Ascending aorta (tissue), 2 donors: ENCODE results near the gene MUC6. TPM values are rescaled to one million over a fixed set of nuclear protein-coding genes. Genes with fewer than 3 reads are reported as not detected.

Experiments used
- DNase-seq, 2 donors: peaks; one replicate each; pipeline ENCODE4 v3.0.0-alpha.2; 2019; ENCODE audit warnings: low spot score in 2 of 2
- H3K27ac ChIP-seq, 2 donors: fragments of 200-600 bp; sonication (generic); one replicate each; pipeline ENCODE4 v1.5.1; 2016 to 2017; ENCODE audit warnings: mild to moderate bottlenecking in 1 of 2
- H3K27me3 ChIP-seq: fragments of 200-600 bp; sonication (generic); one replicate; pipeline ENCODE4 v1.5.1; 2017
- H3K36me3 ChIP-seq, 2 donors: fragments of 200-600 bp; sonication (generic); one replicate each; pipeline ENCODE4 v1.5.1; 2016
- H3K4me1 ChIP-seq, 2 donors: fragments of 200-600 bp; sonication (generic); one replicate each; pipeline ENCODE4 v1.5.1; 2016 to 2017; ENCODE audit warnings: mild to moderate bottlenecking in 1 of 2
- H3K4me3 ChIP-seq, 2 donors: fragments of 200-600 bp; sonication (generic); one replicate each; pipeline ENCODE4 v1.5.1; 2016 to 2017; ENCODE audit warnings: mild to moderate bottlenecking in 1 of 2
- H3K9me3 ChIP-seq, 2 donors: fragments of 200-600 bp; sonication (generic); one replicate each; pipeline ENCODE4 v1.5.1; 2016
- intact Hi-C: fragments of 100-400 bp; cut with DNase I; formaldehyde crosslinking; loops from one replicate; pipeline ENCODE4 v1.15.1; 2023
- total RNA-seq: library from RNA; depleted of rRNA; stranded (reverse); fragments of >200 nt; gene quantifications from one replicate; pipeline ENCODE4 v1.1.0, GENCODE V29; 2016
- TF ChIP-seq, protein P1 (sequence below), 3 experiments: fragments of 200-600 bp in 2 of 3; fragments of 450-650 bp in 1 of 3; sonication (generic) in 2 of 3; IDR thresholded peaks; one replicate each; pipeline ENCODE4 v1.5.1; 2016 to 2019; ENCODE audit warnings: antibody characterized with exemption in 3 of 3, mild to moderate bottlenecking in 1 of 3, moderate library complexity in 1 of 3

Gene MUC6
- total RNA-seq, 1 donor from 2014 or later = not detected

DNA sequence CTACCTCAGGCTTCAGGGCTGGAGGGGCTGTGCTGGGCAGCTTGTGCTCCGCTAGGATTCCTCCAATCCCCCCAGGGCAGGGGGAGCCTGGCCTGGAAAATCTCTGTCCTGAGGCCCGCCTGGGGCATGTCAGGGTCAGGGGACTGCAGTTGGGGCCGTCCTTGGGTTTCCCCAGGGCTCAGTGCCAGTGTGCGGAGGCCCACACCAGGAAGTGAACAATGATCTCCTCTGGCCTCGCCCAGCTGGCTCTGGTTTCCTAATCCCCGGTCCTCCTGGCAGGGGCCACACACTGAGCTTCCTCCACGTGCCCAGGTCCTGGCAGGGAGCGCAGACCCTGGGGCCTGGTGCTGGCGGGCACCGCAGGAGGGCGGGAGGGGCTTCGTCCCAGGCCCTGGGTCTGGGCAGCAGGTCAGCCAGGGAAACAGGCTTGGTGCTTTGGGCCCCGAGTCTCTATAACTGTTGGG, 36.8 kb upstream of the MUC6 start:
- Histone ChIP-seq H3K4me3 (no peak overlapping the region), H3K9me3 (no peaks in the 10 kb centered on the region), H3K27me3 (no peaks in the 10 kb centered on the region), H3K27ac (no peak overlapping the region), H3K4me1 (no peaks in the 10 kb centered on the region), H3K36me3 (no peaks in the 10 kb centered on the region)
- peak in 1 of 2 donors; percentile 62 for DNase-seq
- TF ChIP-seq, protein P1, sequence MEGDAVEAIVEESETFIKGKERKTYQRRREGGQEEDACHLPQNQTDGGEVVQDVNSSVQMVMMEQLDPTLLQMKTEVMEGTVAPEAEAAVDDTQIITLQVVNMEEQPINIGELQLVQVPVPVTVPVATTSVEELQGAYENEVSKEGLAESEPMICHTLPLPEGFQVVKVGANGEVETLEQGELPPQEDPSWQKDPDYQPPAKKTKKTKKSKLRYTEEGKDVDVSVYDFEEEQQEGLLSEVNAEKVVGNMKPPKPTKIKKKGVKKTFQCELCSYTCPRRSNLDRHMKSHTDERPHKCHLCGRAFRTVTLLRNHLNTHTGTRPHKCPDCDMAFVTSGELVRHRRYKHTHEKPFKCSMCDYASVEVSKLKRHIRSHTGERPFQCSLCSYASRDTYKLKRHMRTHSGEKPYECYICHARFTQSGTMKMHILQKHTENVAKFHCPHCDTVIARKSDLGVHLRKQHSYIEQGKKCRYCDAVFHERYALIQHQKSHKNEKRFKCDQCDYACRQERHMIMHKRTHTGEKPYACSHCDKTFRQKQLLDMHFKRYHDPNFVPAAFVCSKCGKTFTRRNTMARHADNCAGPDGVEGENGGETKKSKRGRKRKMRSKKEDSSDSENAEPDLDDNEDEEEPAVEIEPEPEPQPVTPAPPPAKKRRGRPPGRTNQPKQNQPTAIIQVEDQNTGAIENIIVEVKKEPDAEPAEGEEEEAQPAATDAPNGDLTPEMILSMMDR (IDR thresholded peaks at IDR 0.05) = no peak
- intact Hi-C loops = no loop called here

DNA sequence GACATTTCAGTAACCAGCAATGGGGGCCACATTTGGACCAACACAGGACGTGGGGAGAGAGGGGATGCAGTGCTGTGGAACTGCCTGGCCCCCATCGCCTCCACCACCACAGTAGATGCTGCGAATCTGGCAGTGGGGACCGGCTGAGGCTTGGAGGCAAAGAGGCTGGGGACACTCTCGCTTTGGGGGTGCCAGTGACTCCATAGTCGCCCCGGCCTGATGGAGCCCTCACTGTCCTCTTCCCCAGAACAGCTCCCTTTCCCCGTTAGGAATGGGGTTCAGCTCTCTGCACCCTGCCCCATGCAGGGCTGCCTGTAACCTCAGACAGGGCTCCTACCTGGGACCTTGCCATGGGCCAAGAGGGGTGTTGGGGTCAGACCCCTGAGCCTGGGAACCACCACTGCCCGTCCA, 36.3 kb upstream of the MUC6 start:
- peak in 1 of 2 donors; percentile 53 for DNase-seq
- no peaks in the 10 kb centered on the region for H3K9me3 ChIP-seq
- no peak overlapping the region for H3K27ac ChIP-seq
- no peaks in the 10 kb centered on the region for H3K27me3 ChIP-seq
- H3K4me3 ChIP-seq = no peak overlapping the region
- H3K36me3 ChIP-seq = no peaks in the 10 kb centered on the region
- intact Hi-C loops = no loop called here
- H3K4me1 ChIP-seq = no peaks in the 10 kb centered on the region
- TF ChIP-seq, protein P1 (IDR thresholded peaks at IDR 0.05) = no peak

DNA sequence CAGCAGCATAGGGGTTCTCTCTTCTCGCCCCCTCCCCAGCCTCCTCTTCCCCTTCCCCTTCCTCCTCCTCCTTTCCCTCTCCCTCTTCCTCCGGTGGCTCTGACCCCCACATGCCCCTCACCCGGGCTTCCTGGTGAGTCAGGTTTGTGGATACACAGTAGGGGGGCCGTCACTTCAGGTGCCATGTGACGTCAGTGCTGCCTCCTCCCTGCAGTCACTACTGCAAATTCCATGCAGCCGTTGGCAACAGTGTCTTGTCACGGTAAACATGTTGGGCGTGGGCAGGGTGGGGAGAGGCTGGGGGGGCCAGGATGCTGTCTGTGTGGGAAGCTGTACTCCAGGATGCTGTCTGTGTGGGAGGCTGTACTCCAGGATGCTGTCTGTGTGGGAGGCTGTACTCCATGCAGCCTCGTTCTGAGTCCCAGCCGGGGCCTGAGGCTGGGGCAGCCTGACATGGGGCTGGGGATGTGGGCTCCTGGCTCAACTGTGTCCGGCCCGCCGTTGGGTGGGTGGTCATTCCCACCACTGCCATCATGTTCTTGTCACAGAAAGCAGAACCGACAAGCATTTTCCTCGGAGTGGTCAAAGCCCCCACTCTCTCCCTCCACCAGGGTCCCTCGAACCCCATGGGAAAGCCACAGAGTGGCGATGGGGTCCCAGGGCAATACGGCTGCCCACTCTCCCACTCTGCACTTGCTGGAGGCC, 35.8 kb upstream of the MUC6 start:
- H3K4me3 ChIP-seq = no peak overlapping the region
- intact Hi-C loops = no loop called here
- TF ChIP-seq, protein P1 (IDR thresholded peaks at IDR 0.05) = no peak
- H3K27ac ChIP-seq = no peak overlapping the region
- H3K27me3 ChIP-seq = no peaks in the 10 kb centered on the region
- H3K36me3 ChIP-seq = no peaks in the 10 kb centered on the region
- no peaks in the 10 kb centered on the region for H3K4me1 ChIP-seq
- peak in 1 of 2 donors; percentile 41 for DNase-seq
- no peaks in the 10 kb centered on the region for H3K9me3 ChIP-seq

DNA sequence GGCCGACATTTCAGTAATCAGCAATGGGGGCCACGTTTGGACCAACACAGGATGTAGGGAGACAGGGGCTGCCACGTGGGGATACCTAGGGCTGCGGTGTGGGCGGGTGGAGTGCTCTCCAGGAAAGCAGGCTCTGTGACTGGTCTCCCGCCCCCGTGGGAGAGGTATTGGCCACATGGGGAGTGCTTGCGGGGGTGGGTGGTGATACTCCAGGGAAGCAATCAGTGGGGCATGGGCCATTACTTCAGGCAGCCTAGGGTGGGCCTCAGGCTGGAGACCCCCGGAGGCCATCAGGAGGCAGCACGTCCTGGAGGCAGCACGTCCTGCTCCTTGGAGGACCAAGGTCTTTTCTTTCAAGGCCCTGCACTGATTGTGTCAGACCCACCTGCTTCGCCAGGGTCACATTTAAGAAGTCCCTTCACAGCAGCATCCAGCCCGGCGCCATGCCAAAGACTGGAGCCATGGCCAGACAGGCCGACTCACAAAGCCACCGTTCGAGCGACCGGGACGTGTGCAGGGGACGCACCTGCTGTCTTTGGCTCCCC, 35.1 kb upstream of the MUC6 start:
- no peaks in the 10 kb centered on the region for H3K27me3 ChIP-seq
- intact Hi-C loops = no loop called here
- peak in 1 of 2 donors; percentile 54 for DNase-seq
- no peaks in the 10 kb centered on the region for H3K9me3 ChIP-seq
- H3K27ac ChIP-seq = no peak overlapping the region
- no peaks in the 10 kb centered on the region for H3K4me1 ChIP-seq
- TF ChIP-seq, protein P1 (IDR thresholded peaks at IDR 0.05) = no peak
- H3K36me3 ChIP-seq = no peaks in the 10 kb centered on the region
- no peak overlapping the region for H3K4me3 ChIP-seq

DNA sequence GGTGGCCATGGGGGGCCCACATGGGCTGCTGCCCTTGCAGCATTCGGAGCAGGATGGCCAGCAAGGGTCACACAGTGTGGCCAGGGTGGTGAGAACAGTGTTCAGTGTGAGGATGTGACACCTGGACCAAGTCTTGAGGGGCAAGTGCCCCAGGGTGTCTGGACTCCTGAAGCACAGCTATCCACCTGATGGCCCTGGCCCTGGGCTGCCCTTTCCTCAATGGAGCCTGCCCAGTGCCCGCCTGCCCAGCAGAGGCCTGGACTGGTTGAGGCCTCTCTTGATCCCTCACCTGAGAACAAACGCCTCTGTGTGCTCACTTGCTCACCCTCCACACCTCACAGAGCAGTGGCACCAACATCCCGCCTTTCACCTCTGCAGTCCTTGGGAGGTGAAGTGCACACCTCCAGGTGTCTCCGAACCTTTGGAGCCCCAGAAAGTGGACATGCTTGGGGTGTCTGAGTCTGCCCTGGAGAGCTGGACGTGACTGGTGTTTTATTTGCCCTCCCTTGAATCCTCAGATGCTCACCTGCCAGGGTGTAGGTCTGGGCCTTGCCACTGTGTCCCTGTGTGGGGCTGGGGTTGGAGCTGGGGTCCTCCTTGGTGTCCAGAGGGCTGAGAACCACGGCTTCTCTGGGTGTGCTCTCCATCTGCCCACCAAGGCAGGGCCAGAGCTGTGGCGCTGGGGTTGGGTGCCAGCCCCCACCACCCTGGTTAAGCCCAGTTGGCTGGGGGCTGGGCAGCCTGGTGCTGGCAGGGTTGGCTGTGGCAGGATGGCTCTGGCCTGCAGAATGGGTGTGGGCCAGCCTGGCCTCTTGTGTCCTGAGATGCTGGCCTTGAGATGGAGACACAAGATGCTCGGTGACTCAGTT, 34.3 kb upstream of the MUC6 start:
- H3K36me3 ChIP-seq = no peaks in the 10 kb centered on the region
- intact Hi-C loops = no loop called here
- no peak overlapping the region for H3K4me3 ChIP-seq
- DNase-seq = no peak
- H3K27me3 ChIP-seq = no peaks in the 10 kb centered on the region
- TF ChIP-seq, protein P1 (IDR thresholded peaks at IDR 0.05) = no peak
- no peak overlapping the region for H3K27ac ChIP-seq
- no peaks in the 10 kb centered on the region for H3K9me3 ChIP-seq
- H3K4me1 ChIP-seq = no peaks in the 10 kb centered on the region
